DND-41 (cell line): ENCODE measurements around the gene C3orf70.

Source experiments
- ATAC-seq: fragments of 200-7000 bp; cut with Tn5 transposase; 3 replicates; pipeline ENCODE4 v1.9.1; 2021; ENCODE audit warnings: low read depth; ENCODE audit not compliant: insufficient read depth
- DNase-seq: peaks from one replicate; pipeline ENCODE4 v3.0.0-alpha.2; 2020
- H2AFZ ChIP-seq: 2 replicates; pipeline ENCODE4 v1.6.0; 2012; ENCODE audit warnings: low read depth, low read length
- H3K27ac ChIP-seq: 2 replicates; pipeline ENCODE4 v1.5.1; 2012; ENCODE audit warnings: low read length, inconsistent platforms
- H3K27me3 ChIP-seq: fragments of 200-600 bp; sonication (generic); 2 replicates; pipeline ENCODE4 v1.6.0; 2012; ENCODE audit warnings: low read length, mild to moderate bottlenecking, inconsistent platforms; ENCODE audit not compliant: insufficient read depth, poor library complexity
- H3K36me3 ChIP-seq: 2 replicates; pipeline ENCODE4 v1.5.1; 2012; ENCODE audit warnings: low read length, inconsistent platforms; ENCODE audit not compliant: insufficient read depth
- H3K4me1 ChIP-seq: 2 replicates; pipeline ENCODE4 v1.5.1; 2012; ENCODE audit warnings: mild to moderate bottlenecking, low read length; ENCODE audit not compliant: insufficient read depth
- H3K4me2 ChIP-seq: 2 replicates; pipeline ENCODE4 v1.6.0; 2012; ENCODE audit warnings: mild to moderate bottlenecking, moderate library complexity, low read length, inconsistent platforms; ENCODE audit not compliant: insufficient read depth
- H3K4me3 ChIP-seq, 2 experiments: fragments of 200-600 bp in 1 of 2; shearing (Covaris generic) in 1 of 2; 2 replicates each; pipeline ENCODE4 v1.5.1; 2012 to 2016; ENCODE audit warnings: inconsistent platforms in 2 of 2, low read length in 2 of 2, mild to moderate bottlenecking in 2 of 2, low read depth in 1 of 2, moderate library complexity in 1 of 2
- H3K79me2 ChIP-seq: 2 replicates; pipeline ENCODE4 v1.6.0; 2012; ENCODE audit warnings: low read length, inconsistent platforms; ENCODE audit not compliant: insufficient read depth
- H3K9ac ChIP-seq: 2 replicates; pipeline ENCODE4 v1.6.0; 2012; ENCODE audit warnings: low read depth, mild to moderate bottlenecking, inconsistent platforms, low read length, moderate library complexity
- H3K9me3 ChIP-seq: 2 replicates; pipeline ENCODE4 v1.5.1; 2012; ENCODE audit warnings: low read length, moderate library complexity, mild to moderate bottlenecking, inconsistent platforms; ENCODE audit not compliant: insufficient read depth, severe bottlenecking
- H4K20me1 ChIP-seq: 2 replicates; pipeline ENCODE4 v1.6.0; 2012; ENCODE audit warnings: low read length; ENCODE audit not compliant: insufficient read depth
- EZH2 ChIP-seq: IDR thresholded peaks from 3 replicates; pipeline ENCODE4 v1.6.1; 2012; ENCODE audit warnings: borderline replicate concordance, low read depth, mild to moderate bottlenecking, moderate library complexity, low read length, inconsistent platforms; ENCODE audit not compliant: severe bottlenecking
- TF ChIP-seq, protein P1 (sequence below): IDR thresholded peaks from 2 replicates; pipeline ENCODE4 v1.5.1; 2012; ENCODE audit warnings: borderline replicate concordance, low read length, moderate library complexity, mild to moderate bottlenecking; ENCODE audit not compliant: poor library complexity, severe bottlenecking; ENCODE audit errors: extremely low read depth

Gene C3orf70

DNA sequence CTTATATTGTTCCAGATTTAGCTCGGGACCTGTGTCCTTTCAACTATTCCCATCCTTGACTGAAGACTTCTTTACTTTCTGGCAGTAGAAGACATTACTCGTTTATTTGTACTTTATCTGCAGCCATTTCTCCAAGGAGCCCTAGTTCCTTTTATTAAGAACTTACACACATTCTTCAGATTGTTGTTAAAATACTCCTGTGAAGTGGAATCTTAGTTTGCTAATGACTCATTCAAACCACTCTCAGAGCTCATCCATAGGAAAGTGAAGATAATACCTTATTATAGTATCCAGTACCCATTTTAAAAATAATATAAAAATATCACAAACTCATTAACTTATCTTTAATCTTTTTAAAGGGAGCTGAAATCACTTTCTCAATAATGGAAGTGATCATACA lies 63.5 kb downstream of the C3orf70 start:
- TF ChIP-seq, protein P1, sequence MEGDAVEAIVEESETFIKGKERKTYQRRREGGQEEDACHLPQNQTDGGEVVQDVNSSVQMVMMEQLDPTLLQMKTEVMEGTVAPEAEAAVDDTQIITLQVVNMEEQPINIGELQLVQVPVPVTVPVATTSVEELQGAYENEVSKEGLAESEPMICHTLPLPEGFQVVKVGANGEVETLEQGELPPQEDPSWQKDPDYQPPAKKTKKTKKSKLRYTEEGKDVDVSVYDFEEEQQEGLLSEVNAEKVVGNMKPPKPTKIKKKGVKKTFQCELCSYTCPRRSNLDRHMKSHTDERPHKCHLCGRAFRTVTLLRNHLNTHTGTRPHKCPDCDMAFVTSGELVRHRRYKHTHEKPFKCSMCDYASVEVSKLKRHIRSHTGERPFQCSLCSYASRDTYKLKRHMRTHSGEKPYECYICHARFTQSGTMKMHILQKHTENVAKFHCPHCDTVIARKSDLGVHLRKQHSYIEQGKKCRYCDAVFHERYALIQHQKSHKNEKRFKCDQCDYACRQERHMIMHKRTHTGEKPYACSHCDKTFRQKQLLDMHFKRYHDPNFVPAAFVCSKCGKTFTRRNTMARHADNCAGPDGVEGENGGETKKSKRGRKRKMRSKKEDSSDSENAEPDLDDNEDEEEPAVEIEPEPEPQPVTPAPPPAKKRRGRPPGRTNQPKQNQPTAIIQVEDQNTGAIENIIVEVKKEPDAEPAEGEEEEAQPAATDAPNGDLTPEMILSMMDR: no peak
- no peak for TF ChIP-seq EZH2
- Histone ChIP-seq H3K9me3 (no peaks in the 10 kb centered on the region), H4K20me1 (no peaks in the 10 kb centered on the region), H3K4me1 (no peaks in the 10 kb centered on the region), H3K27ac (no peak overlapping the region), H2AFZ (no peak overlapping the region), H3K4me2 (no peak overlapping the region), H3K4me3 (no peak overlapping the region), H3K79me2 (no peaks in the 10 kb centered on the region), H3K9ac (no peak overlapping the region), H3K27me3 (peaks cover 10% of the 10 kb centered on the region), H3K36me3 (no peaks in the 10 kb centered on the region)
- ATAC-seq (no peak), DNase-seq (no peak)

DNA sequence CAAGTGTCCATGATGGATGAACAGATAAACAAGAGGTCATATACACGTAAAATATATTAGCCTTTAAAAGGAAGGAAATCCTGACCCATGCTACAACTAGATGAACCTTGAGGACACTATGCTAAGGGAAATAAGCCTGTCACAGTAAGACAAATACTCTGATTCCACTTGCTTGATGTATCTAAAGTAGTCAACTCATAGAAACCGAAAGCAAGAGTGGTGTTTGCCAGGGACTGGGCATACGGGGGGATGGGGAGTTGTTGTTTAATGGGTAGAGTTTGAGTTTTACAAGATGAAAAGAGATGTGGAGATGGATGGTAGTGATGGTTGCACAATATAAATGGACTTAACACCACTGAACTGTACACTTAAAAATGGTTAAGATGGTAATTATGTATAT lies 65.4 kb downstream of the C3orf70 start:
- no peaks in the 10 kb centered on the region for H3K36me3 ChIP-seq
- H4K20me1 ChIP-seq: no peaks in the 10 kb centered on the region
- no peak overlapping the region for H3K4me2 ChIP-seq
- no peak for DNase-seq
- ATAC-seq: no peak
- H3K27ac ChIP-seq: no peak overlapping the region
- H3K4me3 ChIP-seq: no peak overlapping the region
- peaks cover 10% of the 10 kb centered on the region for H3K27me3 ChIP-seq
- no peak overlapping the region for H2AFZ ChIP-seq
- no peaks in the 10 kb centered on the region for H3K79me2 ChIP-seq
- H3K9me3 ChIP-seq: no peaks in the 10 kb centered on the region
- no peak overlapping the region for H3K9ac ChIP-seq
- TF ChIP-seq, protein P1: no peak
- TF ChIP-seq EZH2: no peak
- H3K4me1 ChIP-seq: no peaks in the 10 kb centered on the region

DNA sequence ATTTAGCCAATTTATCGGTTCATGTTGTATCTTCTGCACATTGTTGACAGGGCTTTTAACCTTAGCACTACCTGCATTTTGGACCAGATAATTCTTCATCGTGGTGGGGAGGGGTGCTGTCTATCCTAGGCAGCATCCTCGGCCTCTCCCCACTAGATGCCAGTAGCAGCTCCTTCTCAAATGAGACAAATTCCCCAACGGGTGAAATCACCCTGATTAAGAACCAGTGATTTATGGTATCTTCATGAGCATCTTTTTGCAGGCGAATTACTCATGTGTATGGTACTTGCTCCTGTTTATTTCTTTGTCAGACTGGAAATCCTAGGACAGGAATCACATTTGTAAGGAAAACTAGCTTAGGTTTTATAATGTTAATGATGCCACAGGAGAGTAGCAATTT lies 68.0 kb downstream of the C3orf70 start:
- H3K27me3 ChIP-seq: peaks cover 10% of the 10 kb centered on the region
- no peaks in the 10 kb centered on the region for H3K9me3 ChIP-seq
- no peak overlapping the region for H3K4me3 ChIP-seq
- H4K20me1 ChIP-seq: no peaks in the 10 kb centered on the region
- H3K36me3 ChIP-seq: no peaks in the 10 kb centered on the region
- no peaks in the 10 kb centered on the region for H3K79me2 ChIP-seq
- H2AFZ ChIP-seq: no peak overlapping the region
- no peak overlapping the region for H3K27ac ChIP-seq
- H3K4me1 ChIP-seq: no peaks in the 10 kb centered on the region
- no peak for ATAC-seq
- no peak overlapping the region for H3K4me2 ChIP-seq
- DNase-seq: no peak
- no peak overlapping the region for H3K9ac ChIP-seq
- TF ChIP-seq, protein P1: no peak
- TF ChIP-seq EZH2: no peak

DNA sequence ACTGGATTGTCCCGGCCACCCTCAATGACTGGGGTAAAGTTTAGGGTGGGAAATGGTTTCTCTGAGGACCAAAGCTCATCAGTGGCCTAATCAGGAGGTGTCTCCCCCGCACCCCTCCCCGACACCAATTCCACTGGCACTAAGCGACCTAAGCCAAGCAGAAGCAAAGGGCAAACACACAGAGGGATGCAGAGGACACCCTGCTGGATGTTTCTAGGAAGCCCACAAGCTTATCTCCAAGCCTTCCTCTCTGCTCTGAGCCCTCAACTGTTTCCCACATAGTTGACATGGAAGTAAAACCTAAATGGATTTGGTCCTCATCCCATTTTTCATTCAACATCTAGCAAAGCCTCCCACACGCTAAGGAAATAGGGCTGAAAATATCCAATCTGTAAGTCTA lies 68.5 kb downstream of the C3orf70 start:
- H3K9ac ChIP-seq: no peak overlapping the region
- H3K4me3 ChIP-seq: no peak overlapping the region
- H3K4me2 ChIP-seq: no peak overlapping the region
- DNase-seq: no peak
- no peaks in the 10 kb centered on the region for H3K4me1 ChIP-seq
- H2AFZ ChIP-seq: no peak overlapping the region
- H3K27me3 ChIP-seq: peaks cover 10% of the 10 kb centered on the region
- no peak overlapping the region for H3K27ac ChIP-seq
- TF ChIP-seq EZH2: no peak
- TF ChIP-seq, protein P1: no peak
- no peak for ATAC-seq
- H4K20me1 ChIP-seq: no peaks in the 10 kb centered on the region
- no peaks in the 10 kb centered on the region for H3K9me3 ChIP-seq
- no peaks in the 10 kb centered on the region for H3K36me3 ChIP-seq
- H3K79me2 ChIP-seq: no peaks in the 10 kb centered on the region
